ENCODE data around the gene QRICH2. TPM values are rescaled to one million over a fixed set of nuclear protein-coding genes. Genes with fewer than 3 reads are reported as not detected.

QRICH2 gene
- total and polyA plus RNA-seq, 8 donors = 0.81 to 9.2 (median 1.7) TPM

GRCh38 chr17:76267051-76267576 lies 41.0 kb downstream of the QRICH2 start:
- intact Hi-C loops (cut with DNase I) = no loop called here
- peaks cover 0 to 8% (median 0%) of the 10 kb centered on the region in 3 donors for H3K36me3 ChIP-seq
- FAIRE-seq (no peak), ATAC-seq (no peak), DNase-seq (no peak)
- peaks cover 45 to 74% (median 49%) of the 10 kb centered on the region in 3 donors for H3K4me1 ChIP-seq
- no peaks in the 10 kb centered on the region for H3K27me3 ChIP-seq
- peak overlapping the region in 2 of 4 donors; percentile 92 to 94 for H3K27ac ChIP-seq
- H3K4me3 ChIP-seq = peak overlapping the region; percentile 84 to 99 (median 94)
- 75 to 79% methylated on average over 4 of the region's 4 CpGs for WGBS, 2 donors
- no peaks in the 10 kb centered on the region for H3K9me3 ChIP-seq
- TF ChIP-seq CTCF (IDR thresholded peaks at IDR 0.05) = no peak

- Histone ChIP-seq H3K4me3 (peak overlapping the region; percentile 84 to 99 (median 94)), H3K9me3 (no peaks in the 10 kb centered on the region), H3K4me1 (peaks cover 47 to 75% (median 52%) of the 10 kb centered on the region in 3 donors), H3K27ac (peak overlapping the region; percentile 85 to 94 (median 91)), H3K36me3 (peaks cover 0 to 8% (median 0%) of the 10 kb centered on the region in 3 donors), H3K27me3 (no peaks in the 10 kb centered on the region)
- TF ChIP-seq CTCF (IDR thresholded peaks at IDR 0.05) = no peak
- 0 to 1% methylated on average over 12 of the region's 12 CpGs for WGBS, 2 donors
- no peak for ATAC-seq
- intact Hi-C loops (cut with DNase I) = no loop called here
- DNase-seq = peak in 1 of 6 donors; percentile 22
- FAIRE-seq = no peak
Measured at GRCh38 chr17:76266244-76266938, 41.7 kb downstream of the QRICH2 start.

- H3K36me3 ChIP-seq = peaks cover 0 to 7% (median 0%) of the 10 kb centered on the region in 3 donors
- TF ChIP-seq CTCF (IDR thresholded peaks at IDR 0.05) = no peak
- H3K4me3 ChIP-seq = peak overlapping the region; percentile 84 to 99 (median 94)
- no peaks in the 10 kb centered on the region for H3K27me3 ChIP-seq
- intact Hi-C loops (cut with DNase I) = no loop called here
- no peaks in the 10 kb centered on the region for H3K9me3 ChIP-seq
- FAIRE-seq (no peak), DNase-seq (peak; percentile 69 to 92 (median 78)), ATAC-seq (peak; percentile 6 to 43 (median 19))
- 0 to 1% methylated on average over 64 to 76 of the region's 76 CpGs for WGBS, 2 donors
- H3K27ac ChIP-seq = peak overlapping the region; percentile 85 to 94 (median 91)
- peaks cover 48 to 71% (median 50%) of the 10 kb centered on the region in 3 donors for H3K4me1 ChIP-seq
Measured at GRCh38 chr17:76265624-76266243, 42.3 kb downstream of the QRICH2 start.

- Histone ChIP-seq H3K4me3 (peak within 1 kb of the TSS; percentile 84 to 99 (median 94)), H3K4me1 (peaks cover 51 to 74% (median 55%) of the 10 kb centered on the region in 3 donors), H3K27ac (peak within 1 kb of the TSS; percentile 85 to 94 (median 92)), H3K36me3 (no peaks in the 10 kb centered on the region), H3K9me3 (no peaks in the 10 kb centered on the region), H3K27me3 (no peaks in the 10 kb centered on the region)
- FAIRE-seq = peak; percentile 83
- ATAC-seq = peak; percentile 86 to 90 (median 89)
- intact Hi-C loops (cut with DNase I) = no loop called here
- TF ChIP-seq CTCF (IDR thresholded peaks at IDR 0.05) = no peak
- peak; percentile 98 to 99 (median 99) for DNase-seq
- WGBS, 2 donors = 0 to 1% methylated on average over 45 to 94 of the region's 94 CpGs
Measured at GRCh38 chr17:76264755-76265623, 43.1 kb downstream of the QRICH2 start, which contains the start of gene UBALD2. Gene UBALD2 (plus strand): TSS chr17:76265348. CDS start chr17:76265506, 158 bp downstream.

Data from pancreas (tissue), 10 donors.